Naive thymus-derived CD4-positive, alpha-beta T cell (primary cell): ENCODE measurements around the gene SETD6. TPM values are rescaled to one million over a fixed set of nuclear protein-coding genes. Genes with fewer than 3 reads are reported as not detected.
A peak's percentile ranks its signal among the peaks of the same experiment; 100 is the strongest.

Experiments
- ATAC-seq: fragments of 150-1000 bp; cut with Tn5 transposase; 2 replicates; pipeline ENCODE4 v1.10.0; 2021; ENCODE audit warnings: mild to moderate bottlenecking, moderate library complexity
- CTCF ChIA-PET: fragments of 350-600 bp; sonication (Branson Sonifier 250); formaldehyde crosslinking; loops from one replicate; lab custom pipeline; 2021; ENCODE audit warnings: antibody characterized with exemption; lab: Charles Lee
- POLR2A ChIA-PET: fragments of 350-600 bp; sonication (Branson Sonifier 250); formaldehyde crosslinking; loops from one replicate; lab custom pipeline; 2021; ENCODE audit warnings: antibody characterized with exemption, inconsistent platforms; lab: Charles Lee
- DNase-seq, 9 donors: peaks; one replicate each; pipeline versions ENCODE4 v3.0.0 to v3.0.0-alpha.2; 2020 to 2022; ENCODE audit warnings: mixed read lengths in 1 of 9
- H3K27ac ChIP-seq: one replicate; pipeline ENCODE4 v1.7.0; 2013; ENCODE audit warnings: mild to moderate bottlenecking, low read depth, low read length, moderate library complexity
- H3K27me3 ChIP-seq, 2 donors: one replicate each; pipeline ENCODE4 v1.7.0; 2013; ENCODE audit warnings: low read length in 2 of 2, mild to moderate bottlenecking in 2 of 2, moderate library complexity in 2 of 2; ENCODE audit not compliant: control insufficient read depth in 2 of 2, insufficient read depth in 2 of 2
- H3K36me3 ChIP-seq, 3 experiments: 1 replicate in 2 of 3; 2 replicates in 1 of 3; pipeline ENCODE4 v1.7.0; 2013; ENCODE audit warnings: low read length in 3 of 3, mild to moderate bottlenecking in 3 of 3, moderate library complexity in 1 of 3; ENCODE audit not compliant: insufficient read depth in 3 of 3, control insufficient read depth in 2 of 3
- H3K4me1 ChIP-seq, 2 donors: one replicate each; pipeline ENCODE4 v1.7.0; 2013; ENCODE audit warnings: low read length in 2 of 2, mild to moderate bottlenecking in 2 of 2, moderate library complexity in 1 of 2; ENCODE audit not compliant: control insufficient read depth in 2 of 2, insufficient read depth in 2 of 2
- H3K4me3 ChIP-seq: 2 replicates; pipeline ENCODE4 v1.7.0; 2013; ENCODE audit warnings: mild to moderate bottlenecking, low read length
- H3K9me3 ChIP-seq, 3 experiments: 1 replicate in 2 of 3; 2 replicates in 1 of 3; pipeline ENCODE4 v1.7.0; 2013; ENCODE audit warnings: low read length in 3 of 3; ENCODE audit not compliant: control insufficient read depth in 2 of 3
- H3K27ac Mint-ChIP-seq, 9 donors: one replicate each; pipeline ENCODE4 v1.8.0; 2020 to 2022; ENCODE audit warnings: mixed read lengths in 9 of 9, mild to moderate bottlenecking in 8 of 9, moderate library complexity in 5 of 9, inconsistent platforms in 2 of 9
- H3K27me3 Mint-ChIP-seq, 5 donors: one replicate each; pipeline ENCODE4 v1.8.0; 2021 to 2022; ENCODE audit warnings: mixed read lengths in 5 of 5, mild to moderate bottlenecking in 1 of 5
- H3K36me3 Mint-ChIP-seq, 5 donors: one replicate each; pipeline ENCODE4 v1.8.0; 2020 to 2022; ENCODE audit warnings: mixed read lengths in 5 of 5, mild to moderate bottlenecking in 3 of 5, inconsistent platforms in 1 of 5
- H3K4me1 Mint-ChIP-seq, 7 donors: one replicate each; pipeline ENCODE4 v1.8.0; 2020 to 2022; ENCODE audit warnings: mixed read lengths in 7 of 7, mild to moderate bottlenecking in 3 of 7, inconsistent platforms in 1 of 7
- H3K4me3 Mint-ChIP-seq, 10 donors: one replicate each; pipeline ENCODE4 v1.8.0; 2020 to 2022; ENCODE audit warnings: mild to moderate bottlenecking in 10 of 10, mixed read lengths in 10 of 10, moderate library complexity in 6 of 10, inconsistent platforms in 2 of 10
- H3K9me3 Mint-ChIP-seq, 11 donors: one replicate each; pipeline ENCODE4 v1.8.0; 2020 to 2022; ENCODE audit warnings: mixed read lengths in 11 of 11, mild to moderate bottlenecking in 4 of 11, inconsistent platforms in 1 of 11, moderate library complexity in 1 of 11
- intact Hi-C, 2 donors: fragments of 100-400 bp; cut with micrococcal nuclease; formaldehyde crosslinking; loops; one replicate each; pipeline ENCODE4 v1.15.1; 2023
- polyA plus RNA-seq, 2 donors: library from polyadenylated mRNA; unstranded; fragments of 300-500 nt; fragmentation: Illumina TruSeq; gene quantifications; one replicate each; pipeline ENCODE4 v1.2.3, GENCODE V29; 2021
- total RNA-seq, 6 experiments: library from RNA in 5 of 6; stranded (reverse) in 5 of 6; gene quantifications; 1 replicate in 5 of 6; 2 replicates in 1 of 6; pipeline ENCODE4 v1.2.3 and lab custom pipeline; 2021 to 2026

SETD6 gene
- total and polyA plus RNA-seq, 7 experiments from 2014 or later = 9.8 to 41.3 (median 23.4) TPM

DNA sequence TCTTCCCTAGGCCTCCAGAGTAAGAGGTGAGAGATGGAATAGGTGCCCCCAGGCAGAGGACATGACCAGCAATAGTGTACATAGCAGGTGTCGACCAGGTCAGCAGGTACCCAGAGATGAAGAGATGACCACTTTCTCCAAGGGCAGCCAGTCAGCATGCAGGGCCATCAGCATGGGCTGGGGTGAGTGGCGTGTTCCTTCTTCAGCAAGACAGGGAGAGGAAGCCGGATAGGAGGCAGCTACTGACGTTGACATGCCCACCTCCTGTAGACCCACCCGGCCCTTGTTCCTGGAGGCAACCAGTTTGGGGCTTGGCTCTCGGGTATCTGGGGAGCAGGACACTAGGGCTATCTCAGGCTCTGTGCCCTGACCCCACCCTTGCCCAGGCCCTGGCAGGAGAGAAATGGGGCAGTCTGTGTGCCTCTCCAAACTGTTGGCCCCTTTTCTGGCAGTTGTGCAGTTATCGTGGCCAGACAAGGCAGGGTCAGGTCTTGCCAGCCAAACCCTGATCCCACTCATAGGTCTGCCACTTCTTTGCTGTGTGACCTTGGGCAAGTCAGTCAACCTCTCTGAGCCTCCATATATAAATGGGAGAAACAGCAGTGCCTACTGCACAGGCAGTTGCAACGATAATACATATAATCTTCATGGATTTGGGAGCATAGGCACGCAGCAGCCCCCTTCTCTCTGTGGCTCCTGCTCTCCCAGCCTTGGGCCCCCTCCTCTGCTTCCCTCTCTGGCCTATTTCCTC is 16.8 kb upstream of the SETD6 start:
- ChIA-PET CTCF (no interaction called here), POLR2A (no interaction called here)
- H3K36me3 Mint-ChIP-seq = no peaks in the 10 kb centered on the region
- peak overlapping the region in 1 of 10 donors; percentile 33 for H3K4me3 Mint-ChIP-seq
- Histone ChIP-seq H3K27me3 (no peaks in the 10 kb centered on the region), H3K27ac (no peak overlapping the region), H3K4me3 (no peak overlapping the region), H3K36me3 (no peaks in the 10 kb centered on the region), H3K4me1 (peaks cover 0 to 11% of the 10 kb centered on the region in 2 donors), H3K9me3 (no peaks in the 10 kb centered on the region)
- no peak for ATAC-seq
- peaks cover 8 to 26% (median 14%) of the 10 kb centered on the region in 7 donors for H3K4me1 Mint-ChIP-seq
- H3K9me3 Mint-ChIP-seq = no peaks in the 10 kb centered on the region
- no peak for DNase-seq
- peak overlapping the region in 3 of 9 donors; percentile 36 to 61 (median 48) for H3K27ac Mint-ChIP-seq
- intact Hi-C loops = no loop called here
- peaks cover 0 to 14% (median 0%) of the 10 kb centered on the region in 5 donors for H3K27me3 Mint-ChIP-seq

DNA sequence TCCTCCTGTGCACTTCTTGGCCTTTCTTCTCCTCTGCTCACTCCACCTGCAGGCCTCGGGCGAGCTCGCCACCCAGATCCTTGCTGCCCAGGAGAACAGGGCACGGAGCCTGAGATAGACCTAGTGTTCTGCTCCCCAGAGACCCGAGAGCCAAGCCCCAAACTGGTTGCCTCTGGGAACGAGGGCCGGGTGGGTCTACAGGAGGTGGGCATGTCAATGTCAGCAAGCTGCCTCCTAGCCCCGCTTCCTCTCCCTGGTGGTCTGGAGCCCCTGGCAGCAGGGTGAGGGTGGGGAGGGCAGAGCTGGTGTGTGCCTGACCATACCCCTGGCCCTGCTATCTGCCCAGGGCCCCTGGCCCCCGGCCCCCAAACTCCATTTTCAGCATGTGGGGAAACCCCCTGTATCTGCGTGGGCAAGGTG is 16.2 kb upstream of the SETD6 start:
- Mint-ChIP-seq H3K36me3 (no peaks in the 10 kb centered on the region), H3K27ac (peak overlapping the region in 2 of 9 donors; percentile 36 to 61), H3K4me3 (no peak overlapping the region), H3K9me3 (no peaks in the 10 kb centered on the region), H3K27me3 (peaks cover 0 to 14% (median 0%) of the 10 kb centered on the region in 5 donors), H3K4me1 (peaks cover 8 to 26% (median 14%) of the 10 kb centered on the region in 7 donors)
- peaks cover 0 to 11% of the 10 kb centered on the region in 2 donors for H3K4me1 ChIP-seq
- H3K9me3 ChIP-seq = no peaks in the 10 kb centered on the region
- ChIA-PET CTCF (no interaction called here), POLR2A (no interaction called here)
- no peak for ATAC-seq
- H3K27ac ChIP-seq = no peak overlapping the region
- intact Hi-C loops = no loop called here
- H3K4me3 ChIP-seq = no peak overlapping the region
- H3K27me3 ChIP-seq = no peaks in the 10 kb centered on the region
- H3K36me3 ChIP-seq = no peaks in the 10 kb centered on the region
- DNase-seq = no peak

DNA sequence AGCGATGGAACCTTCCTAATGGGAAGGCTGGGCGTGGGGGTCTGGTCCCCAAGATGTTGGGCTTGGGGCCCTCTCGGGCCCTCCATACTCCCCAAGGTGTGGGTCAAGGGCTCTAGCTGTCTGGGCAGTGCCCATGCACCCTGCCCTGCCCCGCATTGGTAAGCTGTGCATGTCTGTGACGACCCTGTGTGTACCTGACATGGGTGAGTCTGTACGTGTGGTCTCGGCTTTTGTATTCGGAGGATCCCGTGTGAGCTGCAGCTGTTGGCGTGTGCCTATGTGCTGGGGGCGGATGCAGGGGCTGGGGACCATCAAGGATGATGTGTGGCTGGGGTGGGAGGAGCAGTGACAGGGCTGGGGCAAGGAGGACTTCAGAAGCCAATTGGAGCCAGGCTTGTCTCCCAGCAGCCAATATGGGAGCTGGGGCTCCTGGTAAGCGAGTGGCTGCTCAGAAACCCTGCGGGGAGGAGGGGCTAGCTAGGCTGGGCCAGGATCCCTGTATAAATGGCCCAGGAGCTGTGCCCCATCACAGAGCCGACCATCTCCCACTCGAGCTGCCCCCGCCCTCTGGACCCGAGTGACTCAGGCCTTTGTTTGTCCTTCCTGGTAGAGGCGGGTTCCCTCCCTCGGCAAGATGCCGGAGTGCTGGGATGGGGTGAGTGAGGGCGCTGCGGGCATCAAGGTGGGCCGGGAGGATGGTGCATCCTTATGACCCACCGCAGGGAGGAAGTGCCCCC is 15.5 kb upstream of the SETD6 start, which contains the start of gene NDRG4:
NDRG4 (plus strand) TSS at position 529 of the 737 bp plus-strand sequence; CDS start at position 635, 106 bp downstream.
- peaks cover 0 to 11% of the 10 kb centered on the region in 2 donors for H3K4me1 ChIP-seq
- intact Hi-C loops = loop anchor here in 1 of 2 donors (5.0 kb wide), 2 partner anchors 107 to 372 kb away; partner anchors contain the start of genes CFAP20 and GINS3
- POLR2A ChIA-PET = no interaction called here
- Mint-ChIP-seq H3K4me1 (peaks cover 8 to 26% (median 14%) of the 10 kb centered on the region in 7 donors), H3K27ac (peak within 1 kb of the TSS in 7 of 9 donors; percentile 17 to 86 (median 61)), H3K36me3 (no peaks in the 10 kb centered on the region), H3K9me3 (no peaks in the 10 kb centered on the region), H3K4me3 (peak within 1 kb of the TSS; percentile 40 to 90 (median 88)), H3K27me3 (peaks cover 0 to 14% (median 0%) of the 10 kb centered on the region in 5 donors)
- CTCF ChIA-PET = interaction anchor here (0.9 kb wide), 1 partner anchor 15 kb away, joined by 3 read pairs; no protein-coding TSS in a partner anchor
- peak within 1 kb of the TSS; percentile 71 for H3K4me3 ChIP-seq
- DNase-seq (peak in 7 of 9 donors; percentile 34 to 67 (median 54)), ATAC-seq (peak; percentile 64)
- H3K27ac ChIP-seq = peak within 1 kb of the TSS; percentile 53
- no peaks in the 10 kb centered on the region for H3K9me3 ChIP-seq
- no peaks in the 10 kb centered on the region for H3K27me3 ChIP-seq
- no peaks in the 10 kb centered on the region for H3K36me3 ChIP-seq

DNA sequence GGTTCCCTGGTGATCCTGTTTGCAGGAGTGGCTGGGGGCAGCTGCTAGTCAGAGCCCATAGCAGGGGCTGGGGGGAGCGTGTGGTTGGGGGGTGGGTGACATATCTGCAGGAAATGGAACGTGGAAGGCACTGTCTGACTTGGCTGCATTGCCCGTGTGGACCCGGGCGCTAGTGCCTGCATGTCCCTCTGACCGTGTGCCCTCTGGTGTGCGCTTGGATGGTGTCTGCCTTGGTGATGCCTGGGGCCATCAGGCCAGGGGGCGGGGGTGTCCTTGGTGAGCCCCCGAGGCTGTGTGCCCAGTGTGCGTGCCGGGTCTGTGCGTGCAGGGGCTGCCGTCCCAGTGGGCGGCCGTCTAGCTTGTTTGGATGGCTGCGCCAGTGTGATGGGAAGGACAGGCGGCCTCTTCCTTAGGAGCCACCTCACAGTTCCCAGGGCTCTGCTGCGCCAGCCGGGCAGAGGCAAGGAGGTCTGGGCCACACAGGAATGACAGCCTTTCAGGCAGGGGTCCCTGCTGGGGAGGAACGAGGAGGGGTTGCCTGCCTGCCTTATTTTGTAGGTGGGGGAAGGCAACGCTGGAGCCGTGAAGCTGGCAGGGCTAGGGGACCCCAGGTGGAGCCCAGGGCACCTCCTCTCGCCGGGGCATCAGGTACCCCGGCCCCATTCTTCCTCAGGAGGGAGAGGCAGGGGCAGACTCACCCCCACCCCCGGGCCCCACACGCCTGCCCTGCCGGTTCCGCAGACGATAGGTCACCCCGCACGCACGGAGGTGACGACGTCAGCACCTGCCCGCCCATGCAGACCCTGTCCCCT is 14.7 kb upstream of the SETD6 start:
- no peaks in the 10 kb centered on the region for H3K9me3 ChIP-seq
- Mint-ChIP-seq H3K36me3 (no peaks in the 10 kb centered on the region), H3K27ac (peak overlapping the region in 7 of 9 donors; percentile 13 to 97 (median 86)), H3K4me1 (peaks cover 8 to 21% (median 14%) of the 10 kb centered on the region in 7 donors), H3K4me3 (peak overlapping the region; percentile 79 to 90 (median 88)), H3K9me3 (no peaks in the 10 kb centered on the region), H3K27me3 (peaks cover 0 to 14% (median 0%) of the 10 kb centered on the region in 5 donors)
- CTCF ChIA-PET = interaction anchor here (0.9 kb wide), 1 partner anchor 16 kb away, joined by 3 read pairs; no protein-coding TSS in a partner anchor
- H3K27ac ChIP-seq = peak overlapping the region; percentile 53
- H3K4me1 ChIP-seq = peaks cover 0 to 7% of the 10 kb centered on the region in 2 donors
- H3K27me3 ChIP-seq = no peaks in the 10 kb centered on the region
- POLR2A ChIA-PET = interaction anchor here (0.6 kb wide), 1 partner anchor 1968 kb away, joined by 3 read pairs; no protein-coding TSS in a partner anchor
- DNase-seq (peak in 1 of 9 donors; percentile 12), ATAC-seq (peak; percentile 51)
- no peaks in the 10 kb centered on the region for H3K36me3 ChIP-seq
- H3K4me3 ChIP-seq = peak overlapping the region; percentile 71
- intact Hi-C loops = loop anchor here in 1 of 2 donors (1.0 to 5.0 kb wide), 3 partner anchors 15 to 373 kb away; partner anchors contain the start of genes CFAP20, GINS3 and SETD6

DNA sequence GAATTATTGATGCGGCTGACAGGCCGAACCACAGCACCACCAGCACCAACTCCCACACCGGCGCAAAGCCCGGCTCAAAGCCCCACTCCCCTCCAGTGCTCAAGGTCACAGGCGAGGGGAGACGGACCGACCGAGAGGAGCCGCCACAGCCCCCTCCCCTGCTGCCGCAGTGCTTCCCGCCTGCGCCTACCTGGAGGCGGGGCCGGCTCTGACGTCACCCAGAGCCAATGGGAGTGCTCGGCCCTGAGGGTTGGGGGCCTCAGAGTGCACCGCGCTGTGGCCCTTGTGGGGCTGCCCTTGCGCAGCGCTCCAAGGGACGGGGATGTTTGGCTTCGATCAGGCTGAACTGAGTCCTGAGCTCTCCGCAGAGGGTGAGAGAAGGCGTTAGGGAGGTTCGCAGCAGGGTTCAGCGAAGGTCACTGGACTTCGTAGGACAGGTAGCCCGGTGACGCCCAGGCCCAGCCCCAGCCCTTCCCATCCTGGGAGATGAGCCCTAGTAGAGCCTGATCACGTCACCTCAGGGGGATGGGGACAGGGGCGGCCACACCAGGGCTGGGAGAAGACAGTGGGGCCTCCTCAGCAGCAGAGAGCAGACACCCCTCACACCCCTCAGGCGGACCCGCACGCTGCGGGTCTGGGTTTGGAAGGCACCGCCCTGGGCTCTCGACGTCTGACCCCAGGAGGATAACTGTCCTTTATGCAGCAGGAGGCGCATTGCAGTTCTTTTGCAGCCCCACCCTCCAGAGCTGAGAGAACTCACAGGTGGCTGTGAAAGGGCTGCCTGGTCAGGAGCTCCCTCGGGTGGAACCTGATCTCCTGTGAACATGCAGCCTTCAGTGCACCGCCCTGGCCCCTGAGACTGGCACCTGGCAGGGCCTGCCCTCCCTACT is 13.8 kb upstream of the SETD6 start:
- Histone ChIP-seq H3K27ac (peak overlapping the region; percentile 53), H3K9me3 (no peaks in the 10 kb centered on the region), H3K4me3 (peak overlapping the region; percentile 71), H3K27me3 (no peaks in the 10 kb centered on the region), H3K4me1 (peaks cover 0 to 7% of the 10 kb centered on the region in 2 donors), H3K36me3 (no peaks in the 10 kb centered on the region)
- DNase-seq (peak in 8 of 9 donors; percentile 46 to 70 (median 59)), ATAC-seq (peak; percentile 69)
- Mint-ChIP-seq H3K9me3 (no peaks in the 10 kb centered on the region), H3K4me1 (peaks cover 8 to 21% (median 14%) of the 10 kb centered on the region in 7 donors), H3K4me3 (peak overlapping the region; percentile 79 to 90 (median 88)), H3K27ac (peak overlapping the region in 8 of 9 donors; percentile 51 to 97 (median 88)), H3K36me3 (no peaks in the 10 kb centered on the region), H3K27me3 (peaks cover 0 to 14% (median 0%) of the 10 kb centered on the region in 5 donors)
- POLR2A ChIA-PET = interaction anchor here (0.6 kb wide), 1 partner anchor 1969 kb away, joined by 3 read pairs; no protein-coding TSS in a partner anchor
- CTCF ChIA-PET = no interaction called here
- intact Hi-C loops = loop anchor here in 1 of 2 donors (1.0 to 5.0 kb wide), 3 partner anchors 14 to 374 kb away; partner anchors contain the start of genes CFAP20, GINS3 and SETD6
